Measurements from ENCODE around the gene SARNP.

Gene SARNP

GRCh38 chr12:55723516-55724225, 93.9 kb downstream of the SARNP start:
- DNase-seq = no peak

DNA sequence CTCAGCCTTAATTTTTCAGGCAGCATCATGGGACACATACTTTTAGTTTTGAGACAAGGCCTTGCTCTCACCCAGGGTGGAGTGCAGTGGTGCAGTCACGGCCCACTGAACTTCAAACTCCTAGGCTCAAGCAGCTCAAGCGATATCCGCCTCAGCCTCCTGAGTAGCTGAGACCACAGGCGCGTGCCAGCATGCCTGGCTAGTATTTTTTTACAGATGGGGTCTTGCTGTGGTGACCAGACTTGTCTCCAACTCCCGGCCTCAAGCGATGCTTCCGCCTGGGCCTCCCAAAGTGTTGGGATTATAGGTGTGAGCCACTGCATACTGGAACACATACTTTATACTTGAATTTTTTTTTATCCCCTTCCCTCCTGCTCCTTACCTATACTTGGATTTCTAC, 94.6 kb downstream of the SARNP start:
- no peak for DNase-seq

- no peak for DNase-seq
Measured at GRCh38 chr12:55721601-55722213, 95.8 kb downstream of the SARNP start.

- peak; percentile 26 to 31 for DNase-seq
Measured at GRCh38 chr12:55720894-55721444, 96.6 kb downstream of the SARNP start.

GRCh38 chr12:55720071-55720564, 97.4 kb downstream of the SARNP start, which contains the start of gene RDH5:
Gene RDH5, plus strand, starts transcription at chr12:55720393. Its CDS starts 792 bp downstream, at chr12:55721185.
- no peak for DNase-seq

GRCh38 chr12:55719371-55719770, 98.2 kb downstream of the SARNP start:
- DNase-seq = no peak

DNA sequence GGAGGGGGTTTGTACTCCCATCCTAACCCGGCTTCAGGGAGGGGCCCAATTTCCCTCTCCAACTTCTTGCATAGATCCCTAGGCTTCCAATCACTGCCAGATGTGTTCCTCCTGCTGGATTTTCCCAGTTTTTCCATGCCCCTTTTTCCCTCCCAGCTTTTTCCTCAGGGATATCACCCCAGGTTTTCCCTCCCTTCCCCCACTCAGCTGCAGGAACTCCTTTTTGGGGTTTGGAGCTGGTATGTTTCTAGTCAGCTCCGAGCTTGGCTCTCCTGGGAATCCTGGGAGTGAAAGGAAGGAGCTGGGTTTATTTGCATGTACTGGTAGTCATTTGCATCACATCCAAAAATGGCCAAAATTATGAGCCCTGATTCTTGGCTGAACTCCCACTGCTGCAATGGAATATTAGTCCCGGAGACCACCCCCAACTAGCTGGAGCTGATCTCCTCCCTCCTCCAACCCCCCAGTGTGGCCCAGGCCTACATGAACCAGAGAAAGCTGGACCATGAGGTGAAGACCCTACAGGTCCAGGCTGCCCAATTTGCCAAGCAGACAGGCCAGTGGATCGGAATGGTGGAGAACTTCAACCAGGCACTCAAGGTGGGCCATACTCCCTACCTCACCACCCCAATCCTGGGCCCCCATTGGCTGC, 98.8 kb downstream of the SARNP start:
- no peak for DNase-seq

DNA sequence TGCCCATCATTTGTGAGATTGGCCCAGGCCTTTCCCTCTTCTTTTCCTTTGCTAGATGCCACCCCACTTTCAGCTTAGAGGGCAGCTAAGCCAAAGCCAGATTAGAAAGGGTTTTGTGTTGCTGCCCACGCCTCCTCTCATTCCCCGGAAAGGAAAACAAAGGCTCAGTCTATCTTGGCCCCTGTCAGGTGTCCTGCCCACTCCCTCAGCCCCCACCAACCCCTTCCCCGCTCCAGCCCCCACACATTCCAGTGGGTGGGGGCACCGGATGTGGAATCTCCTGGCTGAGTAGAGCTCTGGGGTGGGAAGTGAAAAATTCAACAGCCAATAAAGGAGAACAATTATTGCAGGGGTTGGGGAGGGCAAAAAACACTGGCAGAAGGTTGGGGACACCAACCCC, 99.5 kb downstream of the SARNP start:
- DNase-seq = no peak

- DNase-seq = no peak
Measured at GRCh38 chr12:55717011-55718007, 100.2 kb downstream of the SARNP start.

GRCh38 chr12:55716582-55716957, 101.0 kb downstream of the SARNP start:
- no peak for DNase-seq

DNA sequence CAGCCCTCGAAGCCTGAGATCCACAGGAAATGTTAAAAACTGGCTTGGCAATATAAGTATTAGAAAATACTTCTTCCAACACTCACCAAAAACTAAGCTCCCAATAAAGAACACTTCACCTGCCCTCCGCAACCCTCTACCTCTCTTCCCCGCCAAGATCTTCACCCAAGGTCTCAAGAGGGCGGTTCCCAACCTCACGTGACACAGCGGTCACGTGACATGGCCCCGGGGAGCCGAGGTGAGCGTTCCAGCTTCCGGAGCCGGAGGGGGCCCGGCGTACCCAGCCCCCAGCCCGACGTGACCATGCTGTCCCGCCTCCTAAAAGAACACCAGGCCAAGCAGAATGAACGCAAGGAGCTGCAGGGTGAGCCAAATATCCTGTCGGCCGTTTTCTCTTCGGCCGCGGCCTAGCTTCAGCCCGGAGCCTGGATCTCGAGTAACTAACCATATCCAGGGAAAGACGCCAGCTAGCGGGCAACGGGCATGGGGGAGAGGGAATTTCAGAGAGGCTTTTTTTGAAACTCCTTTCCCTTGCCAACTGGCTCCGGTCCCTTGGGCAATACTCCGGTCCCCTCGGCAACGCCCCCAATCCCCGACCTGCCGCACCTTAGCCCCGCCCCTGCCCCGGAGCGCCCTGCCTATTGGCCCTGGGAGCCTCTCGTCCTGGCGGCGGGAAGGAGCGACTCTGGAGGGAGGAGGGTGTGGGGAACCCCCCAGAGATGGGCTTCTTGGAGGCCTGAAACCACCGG, 101.5 kb downstream of the SARNP start, which contains the start of gene BLOC1S1:
TSS of gene BLOC1S1 (plus strand) at position 214 of the 749 bp plus-strand sequence. CDS start at position 220, 6 bp downstream.
- peak; percentile 89 to 92 for DNase-seq

DNA sequence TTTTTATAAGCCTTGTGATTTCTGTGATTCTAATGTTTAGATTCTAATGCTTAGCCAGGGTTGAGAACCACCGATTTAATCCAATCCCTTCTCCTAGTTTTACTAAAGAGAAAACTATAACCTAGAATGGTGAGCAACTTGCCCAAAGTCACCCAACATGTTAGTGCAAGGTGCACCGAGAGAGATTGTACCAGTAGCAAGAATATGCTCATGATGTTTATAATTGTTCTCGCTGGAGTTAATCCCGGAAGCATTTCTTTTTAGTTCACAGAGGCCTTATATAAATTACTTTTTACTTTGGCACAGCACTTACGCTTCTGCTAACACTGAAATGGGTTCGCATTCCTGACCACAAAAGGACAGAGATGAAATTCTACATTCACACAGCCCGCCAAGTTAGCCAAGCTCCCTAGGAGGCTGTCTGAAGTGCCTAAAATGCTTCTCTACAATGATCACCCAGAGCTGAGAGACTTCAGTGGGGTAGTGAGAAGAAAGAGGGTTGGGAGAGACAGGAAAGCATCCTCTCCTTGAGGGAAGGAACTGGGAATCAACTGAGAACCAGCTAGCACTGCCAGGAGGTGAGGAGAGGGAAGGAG, 102.3 kb downstream of the SARNP start:
- no peak for DNase-seq

DNA sequence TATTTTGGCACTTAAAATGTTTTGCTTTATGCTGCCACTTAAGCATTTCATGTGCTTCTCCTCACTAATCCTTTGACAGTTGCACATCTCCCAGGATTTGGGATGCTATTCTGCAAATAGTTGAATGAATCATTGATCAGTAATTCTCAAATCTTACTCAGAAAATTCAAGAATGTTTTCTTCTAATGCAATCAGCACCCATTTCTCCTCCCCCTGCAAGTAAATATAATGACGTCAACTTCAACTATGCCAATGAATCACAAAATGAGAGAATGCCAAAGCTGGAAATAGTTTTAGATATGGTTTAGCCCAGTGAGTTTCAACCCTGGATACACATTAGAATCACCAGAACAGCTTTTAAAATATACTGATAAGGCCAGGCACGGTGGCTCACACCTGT, 103.8 kb downstream of the SARNP start:
- no peak for DNase-seq

- DNase-seq = no peak
Measured at GRCh38 chr12:55712700-55713415, 104.7 kb downstream of the SARNP start.

DNA sequence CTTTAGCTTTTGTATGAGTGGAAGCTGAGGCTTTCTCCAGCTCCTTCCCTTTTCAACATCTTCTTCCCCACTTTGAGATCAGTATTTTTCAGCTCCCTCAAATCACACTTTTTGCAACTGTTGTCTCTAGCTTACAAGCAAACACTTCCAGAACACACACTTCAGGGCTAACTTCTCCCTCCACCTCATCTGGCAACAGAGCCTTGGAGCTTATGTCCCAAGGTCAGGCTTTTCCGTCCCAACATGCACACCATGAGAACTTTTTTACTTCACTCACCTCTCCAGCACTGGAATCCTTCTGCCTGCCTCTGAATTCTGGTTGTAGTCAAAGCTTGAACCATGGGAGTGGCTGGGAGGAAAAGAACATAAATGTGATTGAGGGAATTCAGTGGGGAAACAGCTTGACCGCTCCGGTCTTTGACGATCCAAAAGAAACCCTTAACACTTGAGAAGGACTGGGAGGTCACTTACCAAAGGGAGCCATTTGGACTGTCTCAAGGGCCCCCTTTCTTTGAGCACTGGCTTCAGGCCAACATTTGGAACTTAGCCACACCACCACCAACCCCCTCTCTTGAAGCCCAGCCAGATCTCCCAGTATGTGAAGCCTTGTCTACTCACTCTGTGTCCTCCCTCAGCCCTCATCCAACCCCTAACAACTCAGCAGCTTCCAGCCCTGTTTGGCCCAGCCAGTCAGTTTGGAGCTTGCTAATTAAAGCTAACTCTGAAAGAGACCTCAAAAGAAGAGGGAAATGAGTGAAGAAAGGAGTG, 105.6 kb downstream of the SARNP start:
- no peak for DNase-seq

DNA sequence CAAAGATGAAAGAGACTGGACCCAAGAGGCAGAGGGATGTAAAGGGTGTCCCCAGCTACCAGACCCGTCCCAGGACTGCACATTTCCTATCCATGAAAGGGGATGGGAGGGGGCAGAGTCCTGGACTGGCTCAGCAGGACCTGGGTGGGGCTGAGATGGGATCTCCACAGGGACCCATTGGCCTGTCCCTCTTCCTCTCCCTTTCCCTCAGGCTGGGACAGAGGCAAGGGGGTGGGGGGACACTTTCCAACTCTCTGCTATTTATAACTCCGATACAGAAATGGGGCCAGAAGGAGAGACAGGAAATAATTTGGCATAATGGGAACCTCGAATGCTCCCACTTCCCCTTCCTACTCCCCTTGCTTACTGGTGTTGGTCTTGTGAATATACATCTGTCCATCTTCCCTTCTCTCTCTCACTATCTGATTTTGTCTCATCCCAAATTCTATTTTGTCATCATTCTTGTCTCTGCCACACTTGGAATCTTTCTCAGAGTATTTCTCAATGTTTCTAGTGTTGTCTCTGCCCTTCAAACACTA, 108.8 kb downstream of the SARNP start:
- no peak for DNase-seq

DNA sequence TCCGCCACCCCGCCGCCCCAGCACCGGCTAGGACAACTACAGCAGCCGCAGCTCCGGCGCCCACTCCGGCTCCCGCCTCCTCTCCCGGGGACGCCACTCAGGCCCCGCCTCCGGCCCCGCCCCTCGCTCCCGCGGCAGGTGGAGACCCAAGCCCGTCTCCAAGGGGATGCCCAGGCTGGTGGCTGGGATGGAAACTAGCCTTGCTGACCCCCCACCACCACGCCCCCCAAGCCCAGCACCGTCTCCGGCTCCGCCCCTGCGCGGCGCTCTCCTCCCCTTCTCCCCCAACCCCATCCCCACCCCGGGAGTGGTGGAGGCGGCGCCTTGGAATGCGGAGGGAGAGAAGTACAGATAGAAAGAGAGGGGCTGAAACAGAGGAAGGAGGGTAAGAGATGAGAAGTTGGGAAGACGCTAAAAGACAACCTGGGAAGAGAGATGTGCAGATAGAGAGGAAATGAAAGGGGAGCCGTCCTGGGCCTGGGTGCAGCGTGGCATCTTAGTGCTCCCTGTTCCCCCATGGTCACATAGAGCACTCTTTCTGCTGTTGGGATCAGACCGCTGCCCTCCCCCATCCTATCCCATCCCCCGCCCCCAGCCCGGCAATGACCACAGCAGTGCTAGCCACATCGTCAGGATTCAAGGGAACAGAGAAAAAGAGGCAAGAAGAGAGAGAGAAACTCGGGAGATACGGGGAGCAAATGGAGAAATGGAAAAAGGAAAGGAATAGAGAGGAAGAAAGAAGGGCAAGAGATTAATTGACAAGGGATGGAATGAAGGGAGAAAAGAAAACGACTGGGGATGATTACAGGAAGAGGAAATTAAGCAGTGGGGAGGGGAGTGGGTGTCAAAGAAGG, 109.5 kb downstream of the SARNP start, which contains the start of gene ITGA7:
TSS of gene ITGA7 (minus strand) at position 64 of the 854 bp plus-strand sequence. CDS start 222 bp downstream, outside the sequence.
- peak; percentile 49 to 61 for DNase-seq

Measured in CD4-positive, alpha-beta T cell treated with Interleukin-4 for 1 hour (primary cell).